Upper lobe of left lung (tissue), 4 donors: ENCODE data around the gene CFAP300.

Source experiments
- CTCF ChIP-seq, 6 experiments: fragments of 450-650 bp in 4 of 6; fragments of 200-600 bp in 2 of 6; sonication (generic) in 2 of 6; IDR thresholded peaks; one replicate each; pipeline ENCODE4 v1.5.1; 2016 to 2019; ENCODE audit warnings: antibody characterized with exemption in 6 of 6
- EP300 ChIP-seq, 4 donors: sonication (generic); formaldehyde crosslinking; IDR thresholded peaks; one replicate each; pipeline ENCODE4 v1.5.1; 2017; ENCODE audit warnings: antibody characterized with exemption in 4 of 4, control low read depth in 2 of 4
- POLR2AphosphoS5 ChIP-seq, 2 donors: sonication (generic); formaldehyde crosslinking; IDR thresholded peaks; one replicate each; pipeline ENCODE4 v1.5.1; 2017; ENCODE audit warnings: antibody characterized with exemption in 2 of 2

DNA sequence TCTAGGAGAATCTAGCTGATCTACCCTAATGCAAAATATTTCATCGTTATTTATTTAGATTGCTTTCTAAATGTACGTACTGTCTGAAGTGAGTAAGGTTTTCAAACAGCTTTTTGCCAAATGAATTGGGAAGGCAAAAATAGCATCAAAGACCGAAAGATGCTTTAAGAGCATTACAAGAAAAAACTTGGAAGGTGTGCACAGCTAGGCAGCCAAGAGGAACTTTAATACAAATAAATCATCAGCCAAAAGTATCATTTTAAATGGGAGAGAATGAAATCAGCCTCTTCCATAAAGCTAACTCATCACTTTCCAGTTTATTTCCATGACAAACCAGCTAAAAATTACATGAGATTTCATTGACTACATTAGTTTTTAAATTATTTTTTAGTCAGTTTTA is 30.2 kb upstream of the CFAP300 start:
- TF ChIP-seq POLR2AphosphoS5 (IDR thresholded peaks at IDR 0.05) (no peak), EP300 (IDR thresholded peaks at IDR 0.05) (no peak), CTCF (IDR thresholded peaks at IDR 0.05) (no peak)
